ENCODE data around the gene CATSPERD. TPM values are rescaled to one million over a fixed set of nuclear protein-coding genes. Genes with fewer than 3 reads are reported as not detected.

The CATSPERD gene
- total and polyA plus RNA-seq, 9 of the 15 experiments (the other 6 are each of a cell fraction or from before 2014, with no cell fraction given): not detected

DNA sequence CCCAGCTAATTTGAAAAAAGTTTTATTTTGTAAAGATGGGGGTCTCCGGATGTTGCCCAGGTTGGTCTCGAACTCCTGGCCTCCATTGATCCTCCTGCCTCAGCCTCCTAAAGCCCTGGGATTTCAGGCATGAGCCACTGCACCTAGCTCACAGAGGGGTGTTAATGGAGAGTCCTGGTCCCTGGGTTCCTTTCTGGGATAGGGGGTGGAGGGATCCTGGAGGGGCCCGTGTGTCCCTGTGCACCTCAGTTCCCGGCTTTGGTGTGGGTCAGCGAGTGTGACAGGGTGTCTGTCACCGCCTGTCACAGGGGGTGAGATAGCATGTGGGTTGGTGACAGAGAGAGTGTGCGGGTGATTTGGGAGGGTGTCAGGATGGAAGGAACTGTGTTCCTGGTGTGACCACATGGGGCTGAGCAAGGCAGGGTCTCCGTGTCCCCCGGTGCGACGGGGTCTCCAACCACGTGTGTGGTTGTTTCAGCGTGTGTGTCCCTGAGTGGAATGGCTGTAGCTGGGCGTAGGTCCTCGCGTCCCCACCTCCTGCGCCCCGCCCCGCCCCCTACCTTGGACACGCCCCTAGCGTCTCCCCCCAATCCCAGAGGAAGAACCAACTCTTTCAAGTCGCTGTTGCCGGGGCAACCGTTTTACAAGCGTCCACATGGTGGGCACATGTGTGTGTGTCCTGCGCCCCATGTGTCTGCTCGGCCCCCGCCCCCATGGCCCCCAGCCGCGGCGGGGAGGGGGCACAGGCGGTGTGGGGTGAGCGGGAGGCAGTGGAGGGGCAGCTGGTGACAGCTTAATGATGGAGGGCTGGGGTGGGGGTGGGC is 81.6 kb downstream of the CATSPERD start (continued):
- TF ChIP-seq, protein P1, sequence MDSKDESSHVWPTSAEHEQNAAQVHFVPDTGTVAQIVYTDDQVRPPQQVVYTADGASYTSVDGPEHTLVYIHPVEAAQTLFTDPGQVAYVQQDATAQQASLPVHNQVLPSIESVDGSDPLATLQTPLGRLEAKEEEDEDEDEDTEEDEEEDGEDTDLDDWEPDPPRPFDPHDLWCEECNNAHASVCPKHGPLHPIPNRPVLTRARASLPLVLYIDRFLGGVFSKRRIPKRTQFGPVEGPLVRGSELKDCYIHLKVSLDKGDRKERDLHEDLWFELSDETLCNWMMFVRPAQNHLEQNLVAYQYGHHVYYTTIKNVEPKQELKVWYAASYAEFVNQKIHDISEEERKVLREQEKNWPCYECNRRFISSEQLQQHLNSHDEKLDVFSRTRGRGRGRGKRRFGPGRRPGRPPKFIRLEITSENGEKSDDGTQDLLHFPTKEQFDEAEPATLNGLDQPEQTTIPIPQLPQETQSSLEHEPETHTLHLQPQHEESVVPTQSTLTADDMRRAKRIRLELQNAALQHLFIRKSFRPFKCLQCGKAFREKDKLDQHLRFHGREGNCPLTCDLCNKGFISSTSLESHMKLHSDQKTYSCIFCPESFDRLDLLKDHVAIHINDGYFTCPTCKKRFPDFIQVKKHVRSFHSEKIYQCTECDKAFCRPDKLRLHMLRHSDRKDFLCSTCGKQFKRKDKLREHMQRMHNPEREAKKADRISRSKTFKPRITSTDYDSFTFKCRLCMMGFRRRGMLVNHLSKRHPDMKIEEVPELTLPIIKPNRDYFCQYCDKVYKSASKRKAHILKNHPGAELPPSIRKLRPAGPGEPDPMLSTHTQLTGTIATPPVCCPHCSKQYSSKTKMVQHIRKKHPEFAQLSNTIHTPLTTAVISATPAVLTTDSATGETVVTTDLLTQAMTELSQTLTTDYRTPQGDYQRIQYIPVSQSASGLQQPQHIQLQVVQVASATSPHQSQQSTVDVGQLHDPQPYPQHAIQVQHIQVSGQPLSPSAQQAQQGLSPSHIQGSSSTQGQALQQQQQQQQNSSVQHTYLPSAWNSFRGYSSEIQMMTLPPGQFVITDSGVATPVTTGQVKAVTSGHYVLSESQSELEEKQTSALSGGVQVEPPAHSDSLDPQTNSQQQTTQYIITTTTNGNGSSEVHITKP (IDR thresholded peaks at IDR 0.05; ENCODE audit: partially characterized antibody): peak; percentile 64
- no peak for TF ChIP-seq STAG1 (CRISPR knock-in tag; IDR thresholded peaks at IDR 0.05; ENCODE audit: borderline replicate concordance)
- TF ChIP-seq, protein P2, sequence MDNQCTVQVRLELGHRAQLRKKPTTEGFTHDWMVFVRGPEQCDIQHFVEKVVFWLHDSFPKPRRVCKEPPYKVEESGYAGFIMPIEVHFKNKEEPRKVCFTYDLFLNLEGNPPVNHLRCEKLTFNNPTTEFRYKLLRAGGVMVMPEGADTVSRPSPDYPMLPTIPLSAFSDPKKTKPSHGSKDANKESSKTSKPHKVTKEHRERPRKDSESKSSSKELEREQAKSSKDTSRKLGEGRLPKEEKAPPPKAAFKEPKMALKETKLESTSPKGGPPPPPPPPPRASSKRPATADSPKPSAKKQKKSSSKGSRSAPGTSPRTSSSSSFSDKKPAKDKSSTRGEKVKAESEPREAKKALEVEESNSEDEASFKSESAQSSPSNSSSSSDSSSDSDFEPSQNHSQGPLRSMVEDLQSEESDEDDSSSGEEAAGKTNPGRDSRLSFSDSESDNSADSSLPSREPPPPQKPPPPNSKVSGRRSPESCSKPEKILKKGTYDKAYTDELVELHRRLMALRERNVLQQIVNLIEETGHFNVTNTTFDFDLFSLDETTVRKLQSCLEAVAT (IDR thresholded peaks at IDR 0.05): no peak
- no peak for TF ChIP-seq MTA3 (IDR thresholded peaks at IDR 0.05; ENCODE audit: borderline replicate concordance)
- TF ChIP-seq DPF2 (IDR thresholded peaks at IDR 0.05): no peak
- no peak for TF ChIP-seq PYGO2 (tag; IDR thresholded peaks at IDR 0.05)
- no peak for TF ChIP-seq CHD2 (IDR thresholded peaks at IDR 0.05; ENCODE audit: low read depth, low read length)
- TF ChIP-seq ERF (CRISPR knock-in tag; IDR thresholded peaks at IDR 0.05): no peak
- TF ChIP-seq ZNF354B (CRISPR knock-in tag; IDR thresholded peaks at IDR 0.05): no peak
- no peak for TF ChIP-seq ZNF766 (CRISPR knock-in tag; conservative IDR thresholded peaks at IDR 0.05)
- no peak for TF ChIP-seq MIER1 (IDR thresholded peaks at IDR 0.05; ENCODE audit: low read depth)
- TF ChIP-seq, protein P3, sequence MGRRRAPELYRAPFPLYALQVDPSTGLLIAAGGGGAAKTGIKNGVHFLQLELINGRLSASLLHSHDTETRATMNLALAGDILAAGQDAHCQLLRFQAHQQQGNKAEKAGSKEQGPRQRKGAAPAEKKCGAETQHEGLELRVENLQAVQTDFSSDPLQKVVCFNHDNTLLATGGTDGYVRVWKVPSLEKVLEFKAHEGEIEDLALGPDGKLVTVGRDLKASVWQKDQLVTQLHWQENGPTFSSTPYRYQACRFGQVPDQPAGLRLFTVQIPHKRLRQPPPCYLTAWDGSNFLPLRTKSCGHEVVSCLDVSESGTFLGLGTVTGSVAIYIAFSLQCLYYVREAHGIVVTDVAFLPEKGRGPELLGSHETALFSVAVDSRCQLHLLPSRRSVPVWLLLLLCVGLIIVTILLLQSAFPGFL (CRISPR knock-in tag; IDR thresholded peaks at IDR 0.05): no peak
- no peak for TF ChIP-seq IRF2 (CRISPR knock-in tag; IDR thresholded peaks at IDR 0.05)
- no peak for TF ChIP-seq ZBTB17 (CRISPR knock-in tag; IDR thresholded peaks at IDR 0.05)
- TF ChIP-seq, protein P4, sequence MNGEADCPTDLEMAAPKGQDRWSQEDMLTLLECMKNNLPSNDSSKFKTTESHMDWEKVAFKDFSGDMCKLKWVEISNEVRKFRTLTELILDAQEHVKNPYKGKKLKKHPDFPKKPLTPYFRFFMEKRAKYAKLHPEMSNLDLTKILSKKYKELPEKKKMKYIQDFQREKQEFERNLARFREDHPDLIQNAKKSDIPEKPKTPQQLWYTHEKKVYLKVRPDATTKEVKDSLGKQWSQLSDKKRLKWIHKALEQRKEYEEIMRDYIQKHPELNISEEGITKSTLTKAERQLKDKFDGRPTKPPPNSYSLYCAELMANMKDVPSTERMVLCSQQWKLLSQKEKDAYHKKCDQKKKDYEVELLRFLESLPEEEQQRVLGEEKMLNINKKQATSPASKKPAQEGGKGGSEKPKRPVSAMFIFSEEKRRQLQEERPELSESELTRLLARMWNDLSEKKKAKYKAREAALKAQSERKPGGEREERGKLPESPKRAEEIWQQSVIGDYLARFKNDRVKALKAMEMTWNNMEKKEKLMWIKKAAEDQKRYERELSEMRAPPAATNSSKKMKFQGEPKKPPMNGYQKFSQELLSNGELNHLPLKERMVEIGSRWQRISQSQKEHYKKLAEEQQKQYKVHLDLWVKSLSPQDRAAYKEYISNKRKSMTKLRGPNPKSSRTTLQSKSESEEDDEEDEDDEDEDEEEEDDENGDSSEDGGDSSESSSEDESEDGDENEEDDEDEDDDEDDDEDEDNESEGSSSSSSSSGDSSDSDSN (IDR thresholded peaks at IDR 0.05; ENCODE audit: borderline replicate concordance in 1 of 2, low read depth in 2 of 2, low read length in 2 of 2): no peak
- TF ChIP-seq BRCA1 (IDR thresholded peaks at IDR 0.05): no peak
- TF ChIP-seq BRCA1 (CRISPR knock-in tag; IDR thresholded peaks at IDR 0.05): no peak

All from K562 (cell line).